ENCODE measurements around the gene SMIM27. TPM values are rescaled to one million over a fixed set of nuclear protein-coding genes. Genes with fewer than 3 reads are reported as not detected.
A peak's percentile ranks its signal among the peaks of the same experiment; 100 is the strongest.
"Not testable (repeated sequence)": the region's sequence is repeated elsewhere in the genome, so short reads cannot be mapped to it uniquely, and the experiment has no call there.

Gene SMIM27
- 10 to 100 TPM; 20.8 to 22.2 TPM for total RNA-seq

- Mint-ChIP-seq H3K9me3 (ENCODE audit: low read depth) (no peaks in the 10 kb centered on the region), H3K4me1 (peaks cover 30% of the 10 kb centered on the region), H3K36me3 (peaks cover 15% of the 10 kb centered on the region), H3K27ac (peak within 1 kb of the TSS; percentile 98), H3K4me3 (peak within 1 kb of the TSS; percentile 96), H3K27me3 (no peaks in the 10 kb centered on the region)
- peak; percentile 93 for DNase-seq
- CTCF ChIA-PET: interaction anchor here (1.0 to 4.9 kb wide), 7 partner anchors 14 to 174 kb away, joined by 3 to 45 read pairs (median 7); partner anchors contain the start of genes NDUFB6 and RIGI
- ATAC-seq: peak; percentile 76
Measured at GRCh38 chr9:32552172-32552872, at the start of gene SMIM27, which contains the start of gene TOPORS. Gene SMIM27 (plus strand): TSS chr9:32552327. CDS start chr9:32552435, 108 bp downstream. Gene TOPORS (minus strand): TSS chr9:32552586. CDS start chr9:32552436, 150 bp downstream.

- Mint-ChIP-seq H3K36me3 (peaks cover 50% of the 10 kb centered on the region), H3K9me3 (ENCODE audit: low read depth) (no peaks in the 10 kb centered on the region), H3K4me1 (peaks cover 6% of the 10 kb centered on the region), H3K4me3 (no peak overlapping the region), H3K27ac (no peak overlapping the region), H3K27me3 (no peaks in the 10 kb centered on the region)
- DNase-seq (no peak), ATAC-seq (no peak)
- CTCF ChIA-PET: no interaction called here
Measured at GRCh38 chr9:32502464-32502863, 49.7 kb upstream of the SMIM27 start.

GRCh38 chr9:32503008-32503407 lies 49.1 kb upstream of the SMIM27 start:
- Mint-ChIP-seq H3K4me3 (no peak overlapping the region), H3K27me3 (no peaks in the 10 kb centered on the region), H3K9me3 (ENCODE audit: low read depth) (no peaks in the 10 kb centered on the region), H3K27ac (no peak overlapping the region), H3K36me3 (peaks cover 46% of the 10 kb centered on the region), H3K4me1 (peaks cover 5% of the 10 kb centered on the region)
- ATAC-seq (no peak), DNase-seq (no peak)
- CTCF ChIA-PET: interaction anchor here (1.5 kb wide), 1 partner anchor 124 kb away, joined by 3 read pairs; no protein-coding TSS in a partner anchor

- CTCF ChIA-PET: interaction anchor here (0.8 to 1.6 kb wide), 2 partner anchors 18 to 21 kb away, joined by 3 to 4 read pairs; partner anchors contain the start of gene RIGI
Measured at GRCh38 chr9:32508728-32509127, 43.4 kb upstream of the SMIM27 start.

GRCh38 chr9:32516241-32516640 lies 35.9 kb upstream of the SMIM27 start:
- CTCF ChIA-PET: interaction anchor here (0.6 kb wide), 1 partner anchor 15 kb away, joined by 4 read pairs; no protein-coding TSS in a partner anchor
- Mint-ChIP-seq H3K4me3 (no peak overlapping the region), H3K4me1 (peaks cover 33% of the 10 kb centered on the region), H3K27ac (no peak overlapping the region), H3K27me3 (no peaks in the 10 kb centered on the region), H3K36me3 (peaks cover 86% of the 10 kb centered on the region), H3K9me3 (ENCODE audit: low read depth) (no peaks in the 10 kb centered on the region)
- ATAC-seq: no peak
- no peak for DNase-seq

More at GRCh38 chr9:32508728-32509127, 43.4 kb upstream of the SMIM27 start:
- H3K36me3 Mint-ChIP-seq: peaks cover 35% of the 10 kb centered on the region
- H3K9me3 Mint-ChIP-seq (ENCODE audit: low read depth): no peaks in the 10 kb centered on the region
- ATAC-seq: no peak
- DNase-seq: no peak
- no peak overlapping the region for H3K4me3 Mint-ChIP-seq
- no peaks in the 10 kb centered on the region for H3K27me3 Mint-ChIP-seq
- peaks cover 32% of the 10 kb centered on the region for H3K4me1 Mint-ChIP-seq
- H3K27ac Mint-ChIP-seq: no peak overlapping the region

- no peak for DNase-seq
- Mint-ChIP-seq H3K4me3 (no peak overlapping the region), H3K36me3 (peaks cover 93% of the 10 kb centered on the region), H3K9me3 (ENCODE audit: low read depth) (no peaks in the 10 kb centered on the region), H3K4me1 (peaks cover 36% of the 10 kb centered on the region), H3K27me3 (no peaks in the 10 kb centered on the region), H3K27ac (no peak overlapping the region)
- no peak for ATAC-seq
- CTCF ChIA-PET: no interaction called here
Measured at GRCh38 chr9:32518276-32518675, 33.9 kb upstream of the SMIM27 start.

- peaks cover 60% of the 10 kb centered on the region for H3K36me3 Mint-ChIP-seq
- DNase-seq: no peak
Measured at GRCh38 chr9:32523910-32524309, 28.2 kb upstream of the SMIM27 start.

GRCh38 chr9:32524558-32524891 lies 27.6 kb upstream of the SMIM27 start:
- Mint-ChIP-seq H3K4me3 (peak overlapping the region; percentile 88), H3K27ac (peak overlapping the region; percentile 96), H3K4me1 (peaks cover 55% of the 10 kb centered on the region), H3K36me3 (peaks cover 54% of the 10 kb centered on the region)
- not testable (repeated sequence) for DNase-seq; H3K27me3 Mint-ChIP-seq; H3K9me3 Mint-ChIP-seq (ENCODE audit: low read depth); ATAC-seq
- CTCF ChIA-PET: interaction anchor here (0.6 to 4.9 kb wide), 3 partner anchors 28 to 145 kb away, joined by 3 to 38 read pairs (median 4); partner anchors contain the start of gene TOPORS

More at GRCh38 chr9:32523910-32524309, 28.2 kb upstream of the SMIM27 start:
- Mint-ChIP-seq H3K4me1 (peaks cover 54% of the 10 kb centered on the region), H3K27me3 (no peaks in the 10 kb centered on the region), H3K9me3 (ENCODE audit: low read depth) (no peaks in the 10 kb centered on the region), H3K4me3 (peak overlapping the region; percentile 88), H3K27ac (peak overlapping the region; percentile 58)
- CTCF ChIA-PET: interaction anchor here (0.6 to 4.9 kb wide), 3 partner anchors 29 to 145 kb away, joined by 3 to 38 read pairs (median 4); partner anchors contain the start of gene TOPORS
- ATAC-seq: no peak

- DNase-seq: peak; percentile 60
- Mint-ChIP-seq H3K36me3 (peaks cover 52% of the 10 kb centered on the region), H3K27me3 (no peaks in the 10 kb centered on the region), H3K4me3 (peak overlapping the region; percentile 88), H3K9me3 (ENCODE audit: low read depth) (no peaks in the 10 kb centered on the region), H3K4me1 (peaks cover 57% of the 10 kb centered on the region), H3K27ac (peak overlapping the region; percentile 96)
- CTCF ChIA-PET: interaction anchor here (1.0 to 4.9 kb wide), 8 partner anchors 19 to 146 kb away, joined by 3 to 38 read pairs (median 11); partner anchors contain the start of genes ACO1, NDUFB6, SMIM27 and TOPORS
- ATAC-seq: peak; percentile 45
Measured at GRCh38 chr9:32524892-32525708, 27.0 kb upstream of the SMIM27 start.

- H3K4me1 Mint-ChIP-seq: peaks cover 55% of the 10 kb centered on the region
- no peak for ATAC-seq
Measured at GRCh38 chr9:32525709-32526030, 26.5 kb upstream of the SMIM27 start.

GRCh38 chr9:32526041-32526706 lies 26.0 kb upstream of the SMIM27 start, which contains the start of gene RIGI:
Gene RIGI (minus strand): TSS chr9:32526196. CDS start chr9:32526166, 30 bp downstream.
- Mint-ChIP-seq H3K36me3 (peaks cover 49% of the 10 kb centered on the region), H3K4me1 (peaks cover 55% of the 10 kb centered on the region), H3K27ac (peak within 1 kb of the TSS; percentile 96), H3K27me3 (no peaks in the 10 kb centered on the region), H3K4me3 (peak within 1 kb of the TSS; percentile 88), H3K9me3 (ENCODE audit: low read depth) (no peaks in the 10 kb centered on the region)
- peak; percentile 90 for DNase-seq
- peak; percentile 80 for ATAC-seq
- CTCF ChIA-PET: interaction anchor here (0.7 to 4.9 kb wide), 13 partner anchors 18 to 147 kb away, joined by 3 to 38 read pairs (median 6); partner anchors contain the start of genes ACO1, NDUFB6, SMIM27 and TOPORS

More at GRCh38 chr9:32525709-32526030, 26.5 kb upstream of the SMIM27 start:
- CTCF ChIA-PET: interaction anchor here (1.0 to 4.9 kb wide), 11 partner anchors 17 to 147 kb away, joined by 3 to 38 read pairs (median 8); partner anchors contain the start of genes ACO1, NDUFB6, SMIM27 and TOPORS
- Mint-ChIP-seq H3K9me3 (ENCODE audit: low read depth) (no peaks in the 10 kb centered on the region), H3K27me3 (no peaks in the 10 kb centered on the region), H3K27ac (peak overlapping the region; percentile 96), H3K36me3 (peaks cover 47% of the 10 kb centered on the region), H3K4me3 (peak overlapping the region; percentile 88)
- no peak for DNase-seq

- H3K9me3 Mint-ChIP-seq (ENCODE audit: low read depth): no peaks in the 10 kb centered on the region
- ATAC-seq (no peak), DNase-seq (no peak)
- CTCF ChIA-PET: interaction anchor here (0.7 to 4.9 kb wide), 11 partner anchors 18 to 148 kb away, joined by 3 to 38 read pairs (median 8); partner anchors contain the start of genes ACO1, NDUFB6, SMIM27 and TOPORS
- H3K36me3 Mint-ChIP-seq: peaks cover 49% of the 10 kb centered on the region
- no peaks in the 10 kb centered on the region for H3K27me3 Mint-ChIP-seq
- peaks cover 50% of the 10 kb centered on the region for H3K4me1 Mint-ChIP-seq
- H3K4me3 Mint-ChIP-seq: peak overlapping the region; percentile 88
- H3K27ac Mint-ChIP-seq: peak overlapping the region; percentile 96
Measured at GRCh38 chr9:32526707-32527048, 25.4 kb upstream of the SMIM27 start.

All from activated CD8-positive, alpha-beta memory T cell treated with anti-CD3 and anti-CD28 coated beads, Interleukin-2, amount 10 ng/mL, durations not matched to agents 7 days and 5 days (primary cell).